Caco-2 (cell line): ENCODE results near the gene KHDC4. TPM values are rescaled to one million over a fixed set of nuclear protein-coding genes. Genes with fewer than 3 reads are reported as not detected.

Experiments used
- BruUV-seq: library from RNA; stranded (reverse); fragments of 400-500 nt; replicated peaks from 2 replicates; lab custom pipeline; 2021; lab: Mats Ljungman, UMichigan
- CTCF ChIA-PET: fragments of 300-600 bp; sonication (Branson Sonifier 250); formaldehyde crosslinking; loops from one replicate; lab custom pipeline; 2022; ENCODE audit warnings: antibody characterized with exemption; lab: Charles Lee
- POLR2A ChIA-PET: fragments of 300-600 bp; sonication (Branson Sonifier 250); formaldehyde crosslinking; loops from one replicate; lab custom pipeline; 2022; ENCODE audit warnings: antibody characterized with exemption; lab: Charles Lee
- DNase-seq, 2 experiments: peaks; one replicate each; pipeline versions ENCODE4 v3.0.0 to v3.0.0-alpha.2; 2020 to 2022
- H3K27me3 ChIP-seq: replicated peaks from 2 replicates; pipeline ENCODE4 v1.6.0; 2011; ENCODE audit warnings: low read length; ENCODE audit not compliant: control insufficient read depth, insufficient read depth
- H3K36me3 ChIP-seq: 2 replicates; pipeline ENCODE4 v1.5.1; 2011; ENCODE audit warnings: low read length; ENCODE audit not compliant: control insufficient read depth, insufficient read depth
- H3K4me1 ChIP-seq: fragments of 250-450 bp; sonication (Bioruptor Pico); 2 replicates; pipeline ENCODE4 v1.5.1; 2020; ENCODE audit warnings: mild to moderate bottlenecking
- H3K4me3 ChIP-seq: 2 replicates; pipeline ENCODE4 v1.5.1; 2011; ENCODE audit warnings: low read depth, mild to moderate bottlenecking, control low read depth, low read length
- H3K9me3 ChIP-seq: fragments of 250-450 bp; sonication (Bioruptor Pico); 2 replicates; pipeline ENCODE4 v1.5.1; 2020; ENCODE audit warnings: mild to moderate bottlenecking, moderate library complexity
- H3K27ac Mint-ChIP-seq: one replicate; pipeline ENCODE4 v1.8.0; 2022; ENCODE audit warnings: mixed read lengths; ENCODE audit not compliant: unreplicated experiment
- H3K27me3 Mint-ChIP-seq: one replicate; pipeline ENCODE4 v1.8.0; 2022; ENCODE audit warnings: mixed read lengths; ENCODE audit not compliant: insufficient read depth, unreplicated experiment
- H3K36me3 Mint-ChIP-seq: one replicate; pipeline ENCODE4 v1.8.0; 2022; ENCODE audit warnings: mild to moderate bottlenecking, mixed read lengths; ENCODE audit not compliant: insufficient read depth, unreplicated experiment
- H3K4me1 Mint-ChIP-seq: one replicate; pipeline ENCODE4 v1.8.0; 2022; ENCODE audit warnings: low read depth, mixed read lengths; ENCODE audit not compliant: unreplicated experiment
- H3K4me3 Mint-ChIP-seq: one replicate; pipeline ENCODE4 v1.8.0; 2022; ENCODE audit warnings: mild to moderate bottlenecking, moderate library complexity, mixed read lengths; ENCODE audit not compliant: unreplicated experiment
- H3K9me3 Mint-ChIP-seq: one replicate; pipeline ENCODE4 v1.8.0; 2022; ENCODE audit warnings: mixed read lengths; ENCODE audit not compliant: unreplicated experiment
- CTCF ChIP-seq, 2 experiments: fragments of 200-600 bp in 1 of 2; IDR thresholded peaks; 1 replicate in 1 of 2; 2 replicates in 1 of 2; pipeline versions ENCODE4 v1.5.1 to v1.8.0; 2011 to 2022; ENCODE audit warnings: antibody characterized with exemption in 1 of 2, control low read depth in 1 of 2, inconsistent platforms in 1 of 2, low read depth in 1 of 2, low read length in 1 of 2, mild to moderate bottlenecking in 1 of 2, moderate library complexity in 1 of 2; ENCODE audit not compliant: insufficient read depth in 1 of 2, severe bottlenecking in 1 of 2, unreplicated experiment in 1 of 2
- intact Hi-C: fragments of 100-400 bp; cut with micrococcal nuclease; formaldehyde crosslinking; loops from one replicate; pipeline ENCODE4 v1.10.0; 2022; ENCODE audit not compliant: unreplicated experiment
- total RNA-seq: library from RNA; stranded (reverse); gene quantifications from 2 replicates; pipeline ENCODE4 v1.2.3, GENCODE V29; 2022

The KHDC4 gene
- total RNA-seq, 1 experiment from 2014 or later, result 68.5 TPM

DNA sequence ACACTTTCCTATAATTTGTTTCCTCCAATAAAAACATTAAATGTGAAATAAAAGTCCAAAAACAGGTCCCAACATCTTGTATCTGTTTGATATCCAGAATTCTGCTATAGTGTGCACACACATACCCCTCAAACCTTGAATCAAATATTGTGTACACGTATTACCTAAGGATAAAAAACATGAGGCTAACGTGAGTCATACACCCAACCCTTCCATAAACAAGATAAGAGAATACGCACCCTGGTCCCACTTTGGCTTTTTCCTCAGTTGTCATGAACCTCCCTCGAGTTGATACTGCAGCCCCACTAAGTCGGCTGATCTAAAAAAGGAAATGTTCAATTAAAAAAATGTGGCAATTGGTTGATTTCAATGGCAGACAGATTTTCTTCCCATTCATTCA is 5.2 kb downstream of the KHDC4 start:
- intact Hi-C loops, result no loop called here
- Histone ChIP-seq H3K36me3 (peaks cover 3% of the 10 kb centered on the region; the same call in 1 of the 2 replicates), H3K4me3 (no peak overlapping the region), H3K27me3 (no peaks in the 10 kb centered on the region), H3K4me1 (peaks cover 20% of the 10 kb centered on the region), H3K9me3 (no peaks in the 10 kb centered on the region)
- H3K27ac Mint-ChIP-seq, result no peak overlapping the region
- H3K9me3 Mint-ChIP-seq, result no peaks in the 10 kb centered on the region
- H3K4me1 Mint-ChIP-seq, result peaks cover 16% of the 10 kb centered on the region
- no peak overlapping the region for H3K4me3 Mint-ChIP-seq
- DNase-seq, result no peak
- H3K36me3 Mint-ChIP-seq, result no peaks in the 10 kb centered on the region
- no TSS peak for BruUV-seq
- ChIA-PET POLR2A (no interaction called here), CTCF (no interaction called here)
- H3K27me3 Mint-ChIP-seq, result no peaks in the 10 kb centered on the region
- no peak for TF ChIP-seq CTCF (IDR thresholded peaks at IDR 0.05; ENCODE audit: insufficient read depth in 1 of 2, low read depth in 1 of 2, low read length in 1 of 2, severe bottlenecking in 1 of 2, unreplicated experiment in 1 of 2)

DNA sequence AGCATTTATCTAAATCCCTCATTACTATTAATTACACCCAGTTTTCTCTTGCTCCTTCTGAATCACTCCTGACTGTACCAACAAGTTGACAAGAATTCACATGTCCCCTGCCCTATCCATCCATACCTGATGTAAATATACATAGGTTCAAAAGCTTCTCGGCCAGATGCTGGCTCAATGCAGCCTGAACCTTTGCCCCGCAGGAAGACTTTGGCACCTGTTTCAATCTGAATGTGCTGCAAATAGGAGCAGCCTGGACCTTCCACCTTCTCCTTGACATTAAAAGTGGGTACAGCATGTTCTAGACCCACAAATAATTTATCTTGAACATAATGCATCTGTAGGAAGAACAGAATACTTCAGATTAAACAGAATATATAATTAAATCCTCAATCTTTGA is 8.7 kb downstream of the KHDC4 start:
- no TSS peak for BruUV-seq
- H3K4me3 ChIP-seq, result no peak overlapping the region
- no peaks in the 10 kb centered on the region for H3K36me3 Mint-ChIP-seq

DNA sequence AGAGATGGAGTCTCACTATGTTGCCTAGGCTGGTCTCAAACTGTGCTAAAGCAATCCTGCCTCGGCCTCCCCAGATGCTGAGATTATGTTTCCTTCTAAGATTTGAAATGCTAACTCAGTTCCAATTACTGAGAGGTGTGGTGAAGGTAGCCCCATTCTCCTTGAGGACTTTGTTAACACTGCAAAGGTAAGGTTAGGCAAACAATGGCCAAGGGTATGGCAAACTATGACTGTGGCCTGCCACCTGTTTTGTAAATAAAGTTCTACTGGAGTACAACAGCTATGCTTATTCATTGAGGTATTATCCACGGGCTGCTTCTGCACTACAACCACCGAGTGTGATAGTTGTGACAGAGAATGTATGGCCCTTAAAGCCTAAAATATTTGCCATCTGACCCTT is 13.5 kb downstream of the KHDC4 start:
- intact Hi-C loops, result no loop called here
- no peaks in the 10 kb centered on the region for H3K36me3 Mint-ChIP-seq
- H3K4me1 ChIP-seq, result no peaks in the 10 kb centered on the region
- H3K36me3 ChIP-seq, result peaks cover 7% of the 10 kb centered on the region
- no peaks in the 10 kb centered on the region for H3K9me3 Mint-ChIP-seq
- H3K27me3 Mint-ChIP-seq, result no peaks in the 10 kb centered on the region
- no peak overlapping the region for H3K27ac Mint-ChIP-seq
- H3K27me3 ChIP-seq, result no peaks in the 10 kb centered on the region
- H3K4me1 Mint-ChIP-seq, result no peaks in the 10 kb centered on the region
- H3K4me3 Mint-ChIP-seq, result no peak overlapping the region
- H3K9me3 ChIP-seq, result no peaks in the 10 kb centered on the region
- TSS peak; percentile 7 for BruUV-seq
- no peak overlapping the region for H3K4me3 ChIP-seq
- ChIA-PET POLR2A (no interaction called here), CTCF (no interaction called here)
- no peak for DNase-seq
- TF ChIP-seq CTCF (IDR thresholded peaks at IDR 0.05; ENCODE audit: insufficient read depth in 1 of 2, low read depth in 1 of 2, low read length in 1 of 2, severe bottlenecking in 1 of 2, unreplicated experiment in 1 of 2), result no peak

More for the DNA sequence above, 8.7 kb downstream of the KHDC4 start:
- Mint-ChIP-seq H3K27me3 (no peaks in the 10 kb centered on the region), H3K4me1 (peaks cover 7% of the 10 kb centered on the region), H3K27ac (no peak overlapping the region), H3K4me3 (no peak overlapping the region), H3K9me3 (no peaks in the 10 kb centered on the region)
- POLR2A ChIA-PET, result no interaction called here
- DNase-seq, result no peak
- no peaks in the 10 kb centered on the region for H3K27me3 ChIP-seq
- no peaks in the 10 kb centered on the region for H3K9me3 ChIP-seq
- peaks cover 4% of the 10 kb centered on the region; the same call in 1 of the 2 replicates for H3K36me3 ChIP-seq
- no peak for TF ChIP-seq CTCF (IDR thresholded peaks at IDR 0.05; ENCODE audit: insufficient read depth in 1 of 2, low read depth in 1 of 2, low read length in 1 of 2, severe bottlenecking in 1 of 2, unreplicated experiment in 1 of 2)
- CTCF ChIA-PET, result no interaction called here
- no peaks in the 10 kb centered on the region for H3K4me1 ChIP-seq
- intact Hi-C loops, result no loop called here
